Activated T-helper 9 cell treated with anti-CD3 and anti-CD28 coated beads, Interleukin-2, amount 50 U/mL, for 16 hours (primary cell): ENCODE results near the gene ERLEC1.
"Not testable (repeated sequence)": the region's sequence is repeated elsewhere in the genome, so short reads cannot be mapped to it uniquely, and the experiment has no call there.

Experiments used
- DNase-seq: peaks from one replicate; pipeline ENCODE4 v3.0.0-alpha.2; 2020; ENCODE audit warnings: low read depth

The ERLEC1 gene

GRCh38 chr2:53786705-53787613 lies at the start of gene ERLEC1, which contains the start of gene ASB3:
Gene ERLEC1 (plus strand): TSS chr2:53787044. CDS start chr2:53787211, 167 bp downstream.
Gene ASB3 (minus strand): TSS chr2:53786953. CDS start chr2:53765572, 21,381 bp downstream.
- DNase-seq: peak; percentile 77

- no peak for DNase-seq
Observed at GRCh38 chr2:53737091-53737490, 49.8 kb upstream of the ERLEC1 start.

GRCh38 chr2:53739032-53739431 lies 47.8 kb upstream of the ERLEC1 start:
- no peak for DNase-seq

GRCh38 chr2:53740170-53740569 lies 46.7 kb upstream of the ERLEC1 start:
- DNase-seq: no peak

- DNase-seq: no peak
Observed at GRCh38 chr2:53744395-53745065, 42.3 kb upstream of the ERLEC1 start.

- no peak for DNase-seq
Observed at GRCh38 chr2:53750041-53750768, 36.6 kb upstream of the ERLEC1 start.

GRCh38 chr2:53751728-53752127 lies 35.1 kb upstream of the ERLEC1 start:
- DNase-seq: no peak

GRCh38 chr2:53752385-53752784 lies 34.5 kb upstream of the ERLEC1 start:
- no peak for DNase-seq

GRCh38 chr2:53753041-53753440 lies 33.8 kb upstream of the ERLEC1 start:
- DNase-seq: no peak

- no peak for DNase-seq
Observed at GRCh38 chr2:53755121-53755520, 31.7 kb upstream of the ERLEC1 start.

GRCh38 chr2:53756644-53757043 lies 30.2 kb upstream of the ERLEC1 start:
- DNase-seq: no peak

- not testable (repeated sequence) for DNase-seq
Observed at GRCh38 chr2:53757206-53757605, 29.6 kb upstream of the ERLEC1 start.

- DNase-seq: no peak
Observed at GRCh38 chr2:53765767-53766166, 21.1 kb upstream of the ERLEC1 start.

GRCh38 chr2:53767405-53768241 lies 19.2 kb upstream of the ERLEC1 start, which contains the start of gene CHAC2:
Gene CHAC2 (plus strand): TSS chr2:53767804. CDS start chr2:53767887, 83 bp downstream.
- DNase-seq: peak; percentile 80

- DNase-seq: no peak
Observed at GRCh38 chr2:53768242-53768542, 18.7 kb upstream of the ERLEC1 start.

- DNase-seq: no peak
Observed at GRCh38 chr2:53769318-53769945, 17.4 kb upstream of the ERLEC1 start.

- DNase-seq: no peak
Observed at GRCh38 chr2:53770264-53770663, 16.6 kb upstream of the ERLEC1 start.

- no peak for DNase-seq
Observed at GRCh38 chr2:53777134-53777533, 9.7 kb upstream of the ERLEC1 start.

- no peak for DNase-seq
Observed at GRCh38 chr2:53778536-53779162, 8.2 kb upstream of the ERLEC1 start.

- DNase-seq: no peak
Observed at GRCh38 chr2:53780056-53780455, 6.8 kb upstream of the ERLEC1 start.

- DNase-seq: no peak
Observed at GRCh38 chr2:53782676-53783075, 4.2 kb upstream of the ERLEC1 start.
